ENCODE data around the gene AFG3L2.

Gene AFG3L2

GRCh38 chr18:12302391-12303147, 74.5 kb downstream of the AFG3L2 start:
- no peak overlapping the region for H3K4me3 ChIP-seq (ENCODE audit: low read length)
- no peak for DNase-seq (ENCODE audit: low read depth)
- no peak for TF ChIP-seq CTCF (conservative IDR thresholded peaks at IDR 0.05; ENCODE audit: low read length)

GRCh38 chr18:12301263-12302005, 75.6 kb downstream of the AFG3L2 start:
- no peak for TF ChIP-seq CTCF (conservative IDR thresholded peaks at IDR 0.05; ENCODE audit: low read length)
- DNase-seq (ENCODE audit: low read depth) = no peak

GRCh38 chr18:12299862-12300261, 77.2 kb downstream of the AFG3L2 start:
- no peak overlapping the region for H3K4me3 ChIP-seq (ENCODE audit: low read length)
- no peak for DNase-seq (ENCODE audit: low read depth)
- no peak for TF ChIP-seq CTCF (conservative IDR thresholded peaks at IDR 0.05; ENCODE audit: low read length)

More at GRCh38 chr18:12301263-12302005, 75.6 kb downstream of the AFG3L2 start:
- H3K4me3 ChIP-seq (ENCODE audit: low read length) = no peak overlapping the region

- TF ChIP-seq CTCF (conservative IDR thresholded peaks at IDR 0.05; ENCODE audit: low read length) = no peak
- DNase-seq (ENCODE audit: low read depth) = no peak
- H3K4me3 ChIP-seq (ENCODE audit: low read length) = no peak overlapping the region
Observed at GRCh38 chr18:12296457-12296856, 80.6 kb downstream of the AFG3L2 start.

GRCh38 chr18:12296087-12296403, 81.0 kb downstream of the AFG3L2 start:
- H3K4me3 ChIP-seq (ENCODE audit: low read length) = no peak overlapping the region
- TF ChIP-seq CTCF (conservative IDR thresholded peaks at IDR 0.05; ENCODE audit: low read length) = no peak
- peak; percentile 27 for DNase-seq (ENCODE audit: low read depth)

- H3K4me3 ChIP-seq (ENCODE audit: low read length) = no peak overlapping the region
- TF ChIP-seq CTCF (conservative IDR thresholded peaks at IDR 0.05; ENCODE audit: low read length) = no peak
- peak; percentile 45 for DNase-seq (ENCODE audit: low read depth)
Observed at GRCh38 chr18:12295389-12296086, 81.5 kb downstream of the AFG3L2 start.
